Ovary (tissue), 3 donors: ENCODE measurements around the gene CFAP107.
"Not testable (repeated sequence)": the region's sequence is repeated elsewhere in the genome, so short reads cannot be mapped to it uniquely, and the experiment has no call there.

Experiments used
- EP300 ChIP-seq: sonication (generic); formaldehyde crosslinking; IDR thresholded peaks from one replicate; pipeline ENCODE4 v1.6.1; 2017; ENCODE audit warnings: antibody characterized with exemption
- POLR2A ChIP-seq: fragments of 450-650 bp; IDR thresholded peaks from one replicate; pipeline ENCODE4 v1.6.1; 2017; ENCODE audit warnings: antibody characterized with exemption, mild to moderate bottlenecking, moderate library complexity
- TF ChIP-seq, protein P1 (sequence below), 3 donors: fragments of 450-650 bp in 2 of 3; fragments of 200-600 bp in 1 of 3; IDR thresholded peaks; one replicate each; pipeline versions ENCODE4 v1.5.1 to v1.8.0; 2016 to 2022; ENCODE audit warnings: antibody characterized with exemption in 3 of 3, mild to moderate bottlenecking in 1 of 3
- donor health status: DM: no; HTN: no; CAD: no.

DNA sequence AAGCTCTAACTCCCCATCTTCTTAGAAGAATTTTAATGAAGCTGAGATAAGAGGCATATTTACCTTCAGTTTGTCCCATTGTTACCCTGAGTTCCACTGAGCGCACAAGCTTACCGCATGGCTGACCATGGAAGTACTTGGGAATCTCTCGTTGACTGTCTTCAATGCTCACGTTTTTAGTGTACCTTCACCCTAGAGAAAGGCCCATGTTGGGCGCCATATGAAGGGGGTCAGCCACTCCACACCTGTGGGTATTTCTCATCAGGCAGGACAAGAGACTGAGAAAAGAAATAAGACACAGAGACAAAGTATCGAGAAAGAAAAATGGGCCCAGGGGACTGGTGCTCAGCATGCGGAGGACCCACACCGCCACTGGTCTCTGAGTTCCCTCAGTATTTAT lies 38.7 kb downstream of the CFAP107 start:
- TF ChIP-seq, protein P1, sequence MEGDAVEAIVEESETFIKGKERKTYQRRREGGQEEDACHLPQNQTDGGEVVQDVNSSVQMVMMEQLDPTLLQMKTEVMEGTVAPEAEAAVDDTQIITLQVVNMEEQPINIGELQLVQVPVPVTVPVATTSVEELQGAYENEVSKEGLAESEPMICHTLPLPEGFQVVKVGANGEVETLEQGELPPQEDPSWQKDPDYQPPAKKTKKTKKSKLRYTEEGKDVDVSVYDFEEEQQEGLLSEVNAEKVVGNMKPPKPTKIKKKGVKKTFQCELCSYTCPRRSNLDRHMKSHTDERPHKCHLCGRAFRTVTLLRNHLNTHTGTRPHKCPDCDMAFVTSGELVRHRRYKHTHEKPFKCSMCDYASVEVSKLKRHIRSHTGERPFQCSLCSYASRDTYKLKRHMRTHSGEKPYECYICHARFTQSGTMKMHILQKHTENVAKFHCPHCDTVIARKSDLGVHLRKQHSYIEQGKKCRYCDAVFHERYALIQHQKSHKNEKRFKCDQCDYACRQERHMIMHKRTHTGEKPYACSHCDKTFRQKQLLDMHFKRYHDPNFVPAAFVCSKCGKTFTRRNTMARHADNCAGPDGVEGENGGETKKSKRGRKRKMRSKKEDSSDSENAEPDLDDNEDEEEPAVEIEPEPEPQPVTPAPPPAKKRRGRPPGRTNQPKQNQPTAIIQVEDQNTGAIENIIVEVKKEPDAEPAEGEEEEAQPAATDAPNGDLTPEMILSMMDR (IDR thresholded peaks at IDR 0.05), result not testable (repeated sequence)
- not testable (repeated sequence) for TF ChIP-seq POLR2A, EP300
